PFSK-1 (cell line): ENCODE data around the gene MAD1L1.

ENCODE experiments used
- FOXP2 ChIP-seq: optimal IDR thresholded peaks from 2 replicates; pipeline ENCODE3; 2011; ENCODE audit warnings: borderline replicate concordance, control low read depth, inconsistent platforms; ENCODE audit not compliant: insufficient read depth; ENCODE audit errors: extremely low read length, extremely low read depth
- POLR2AphosphoS5 ChIP-seq: IDR thresholded peaks from 2 replicates; pipeline ENCODE4 v1.6.1; 2012; ENCODE audit warnings: low read depth, mild to moderate bottlenecking, control low read depth, low read length, moderate library complexity
- TAF1 ChIP-seq: IDR thresholded peaks from 2 replicates; pipeline ENCODE4 v1.6.1; 2012; ENCODE audit warnings: low read length, control low read depth, borderline replicate concordance; ENCODE audit not compliant: insufficient read depth
- TF ChIP-seq, protein P1 (sequence below), 2 experiments: IDR thresholded peaks; 2 replicates each; pipeline versions ENCODE4 v1.6.1 to v1.8.0; 2011 to 2012; ENCODE audit warnings: low read depth in 2 of 2, low read length in 2 of 2, control low read depth in 1 of 2, inconsistent platforms in 1 of 2, mild to moderate bottlenecking in 1 of 2, moderate library complexity in 1 of 2; ENCODE audit not compliant: insufficient read depth in 1 of 2

- TF ChIP-seq TAF1 (no peak), FOXP2 (no peak), POLR2AphosphoS5 (no peak)
- TF ChIP-seq, protein P1, sequence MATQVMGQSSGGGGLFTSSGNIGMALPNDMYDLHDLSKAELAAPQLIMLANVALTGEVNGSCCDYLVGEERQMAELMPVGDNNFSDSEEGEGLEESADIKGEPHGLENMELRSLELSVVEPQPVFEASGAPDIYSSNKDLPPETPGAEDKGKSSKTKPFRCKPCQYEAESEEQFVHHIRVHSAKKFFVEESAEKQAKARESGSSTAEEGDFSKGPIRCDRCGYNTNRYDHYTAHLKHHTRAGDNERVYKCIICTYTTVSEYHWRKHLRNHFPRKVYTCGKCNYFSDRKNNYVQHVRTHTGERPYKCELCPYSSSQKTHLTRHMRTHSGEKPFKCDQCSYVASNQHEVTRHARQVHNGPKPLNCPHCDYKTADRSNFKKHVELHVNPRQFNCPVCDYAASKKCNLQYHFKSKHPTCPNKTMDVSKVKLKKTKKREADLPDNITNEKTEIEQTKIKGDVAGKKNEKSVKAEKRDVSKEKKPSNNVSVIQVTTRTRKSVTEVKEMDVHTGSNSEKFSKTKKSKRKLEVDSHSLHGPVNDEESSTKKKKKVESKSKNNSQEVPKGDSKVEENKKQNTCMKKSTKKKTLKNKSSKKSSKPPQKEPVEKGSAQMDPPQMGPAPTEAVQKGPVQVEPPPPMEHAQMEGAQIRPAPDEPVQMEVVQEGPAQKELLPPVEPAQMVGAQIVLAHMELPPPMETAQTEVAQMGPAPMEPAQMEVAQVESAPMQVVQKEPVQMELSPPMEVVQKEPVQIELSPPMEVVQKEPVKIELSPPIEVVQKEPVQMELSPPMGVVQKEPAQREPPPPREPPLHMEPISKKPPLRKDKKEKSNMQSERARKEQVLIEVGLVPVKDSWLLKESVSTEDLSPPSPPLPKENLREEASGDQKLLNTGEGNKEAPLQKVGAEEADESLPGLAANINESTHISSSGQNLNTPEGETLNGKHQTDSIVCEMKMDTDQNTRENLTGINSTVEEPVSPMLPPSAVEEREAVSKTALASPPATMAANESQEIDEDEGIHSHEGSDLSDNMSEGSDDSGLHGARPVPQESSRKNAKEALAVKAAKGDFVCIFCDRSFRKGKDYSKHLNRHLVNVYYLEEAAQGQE (IDR thresholded peaks at IDR 0.05; ENCODE audit: insufficient read depth in 1 of 2, low read depth in 2 of 2, low read length in 2 of 2) = no peak
These were observed 13.1 kb downstream of the MAD1L1 start for GRCh38 chr7:2219606-2220005.
